Retinal pigment epithelial cell (primary cell): Measurements from ENCODE around the gene HMBS.
"Not testable (repeated sequence)": the region's sequence is repeated elsewhere in the genome, so short reads cannot be mapped to it uniquely, and the experiment has no call there.

ENCODE experiments used
- DNase-seq: peaks from one replicate; pipeline ENCODE4 v3.0.0-alpha.2; 2010; ENCODE audit warnings: low read depth
- H3K4me3 ChIP-seq: 2 replicates; pipeline ENCODE4 v1.5.1; 2011; ENCODE audit warnings: mild to moderate bottlenecking, low read length, control low read depth, moderate library complexity
- TF ChIP-seq, protein P1 (sequence below): conservative IDR thresholded peaks from 2 replicates; pipeline ENCODE4 v1.5.1; 2011; ENCODE audit warnings: low read depth, low read length, control low read depth, inconsistent platforms

The HMBS gene

DNA sequence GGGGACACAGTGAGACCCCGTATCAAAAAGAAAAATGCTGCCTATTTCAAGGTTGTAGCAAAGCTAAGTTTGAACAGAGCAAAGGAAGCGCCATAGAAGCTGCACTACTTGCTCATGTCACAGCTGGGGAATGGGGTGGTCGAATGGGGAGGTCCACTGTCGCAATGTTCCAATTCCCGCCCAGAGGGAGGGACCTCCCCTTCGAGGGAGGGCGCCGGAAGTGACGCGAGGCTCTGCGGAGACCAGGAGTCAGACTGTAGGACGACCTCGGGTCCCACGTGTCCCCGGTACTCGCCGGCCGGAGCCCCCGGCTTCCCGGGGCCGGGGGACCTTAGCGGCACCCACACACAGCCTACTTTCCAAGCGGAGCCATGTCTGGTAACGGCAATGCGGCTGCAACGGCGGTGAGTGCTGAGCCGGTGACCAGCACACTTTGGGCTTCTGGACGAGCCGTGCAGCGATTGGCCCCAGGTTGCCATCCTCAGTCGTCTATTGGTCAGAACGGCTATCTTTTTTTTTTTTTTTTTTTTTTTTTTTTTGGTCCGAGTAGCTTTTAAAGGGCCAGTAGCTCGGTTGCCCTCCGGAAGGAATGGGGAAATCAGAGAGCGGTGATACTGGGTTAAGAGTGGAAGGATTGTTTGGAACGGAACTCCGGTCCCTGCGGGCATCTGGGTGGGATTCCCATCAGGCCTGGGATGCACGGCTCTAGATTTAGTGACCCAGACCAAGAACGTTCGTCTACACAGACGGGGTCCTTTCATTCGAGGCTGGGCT, at the start of gene HMBS:
TSS of gene HMBS (plus strand) at position 219 of the 774 bp plus-strand sequence. CDS start at position 372, 153 bp downstream.
- peak; percentile 66 for DNase-seq
- peak within 1 kb of the TSS; percentile 90 for H3K4me3 ChIP-seq
- TF ChIP-seq, protein P1, sequence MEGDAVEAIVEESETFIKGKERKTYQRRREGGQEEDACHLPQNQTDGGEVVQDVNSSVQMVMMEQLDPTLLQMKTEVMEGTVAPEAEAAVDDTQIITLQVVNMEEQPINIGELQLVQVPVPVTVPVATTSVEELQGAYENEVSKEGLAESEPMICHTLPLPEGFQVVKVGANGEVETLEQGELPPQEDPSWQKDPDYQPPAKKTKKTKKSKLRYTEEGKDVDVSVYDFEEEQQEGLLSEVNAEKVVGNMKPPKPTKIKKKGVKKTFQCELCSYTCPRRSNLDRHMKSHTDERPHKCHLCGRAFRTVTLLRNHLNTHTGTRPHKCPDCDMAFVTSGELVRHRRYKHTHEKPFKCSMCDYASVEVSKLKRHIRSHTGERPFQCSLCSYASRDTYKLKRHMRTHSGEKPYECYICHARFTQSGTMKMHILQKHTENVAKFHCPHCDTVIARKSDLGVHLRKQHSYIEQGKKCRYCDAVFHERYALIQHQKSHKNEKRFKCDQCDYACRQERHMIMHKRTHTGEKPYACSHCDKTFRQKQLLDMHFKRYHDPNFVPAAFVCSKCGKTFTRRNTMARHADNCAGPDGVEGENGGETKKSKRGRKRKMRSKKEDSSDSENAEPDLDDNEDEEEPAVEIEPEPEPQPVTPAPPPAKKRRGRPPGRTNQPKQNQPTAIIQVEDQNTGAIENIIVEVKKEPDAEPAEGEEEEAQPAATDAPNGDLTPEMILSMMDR = no peak

DNA sequence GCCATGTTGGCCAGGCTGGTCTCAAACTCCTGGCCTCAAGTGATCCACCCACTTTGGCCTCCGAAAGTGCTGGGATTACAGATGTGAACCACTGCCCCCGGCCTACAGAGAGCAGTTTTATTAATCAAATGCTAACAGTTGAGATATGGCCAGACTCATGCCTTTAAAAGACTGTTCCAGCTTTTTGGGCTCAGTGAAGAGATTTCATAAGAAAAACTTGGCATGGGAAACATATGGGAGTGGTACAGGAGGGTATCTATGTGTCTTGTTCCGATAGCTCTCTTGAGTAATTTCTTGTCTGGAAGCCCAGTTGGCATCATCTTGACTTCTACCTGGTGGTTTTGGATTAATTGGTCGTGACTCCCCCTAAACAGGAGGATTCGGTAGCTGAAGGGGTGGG, 45.8 kb upstream of the HMBS start:
- no peak overlapping the region for H3K4me3 ChIP-seq
- no peak for DNase-seq
- TF ChIP-seq, protein P1 = no peak

DNA sequence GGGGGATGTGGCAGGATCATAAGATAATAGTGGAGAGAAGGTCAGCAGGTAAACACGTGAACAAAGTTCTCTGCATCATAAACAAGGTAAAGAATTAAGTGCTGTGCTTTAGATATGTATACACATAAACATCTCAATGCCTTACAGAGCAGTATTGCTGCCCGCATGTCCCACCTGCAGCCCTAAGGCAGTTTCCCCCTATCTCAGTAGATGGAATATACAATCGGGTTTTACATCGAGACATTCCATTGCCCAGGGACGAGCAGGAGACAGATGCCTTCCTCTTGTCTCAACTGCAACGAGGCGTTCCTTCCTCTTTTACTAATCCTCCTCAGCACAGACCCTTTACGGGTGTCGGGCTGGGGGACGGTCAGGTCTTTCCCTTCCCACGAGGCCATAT, 45.2 kb upstream of the HMBS start:
- H3K4me3 ChIP-seq, DNase-seq: not testable (repeated sequence)

DNA sequence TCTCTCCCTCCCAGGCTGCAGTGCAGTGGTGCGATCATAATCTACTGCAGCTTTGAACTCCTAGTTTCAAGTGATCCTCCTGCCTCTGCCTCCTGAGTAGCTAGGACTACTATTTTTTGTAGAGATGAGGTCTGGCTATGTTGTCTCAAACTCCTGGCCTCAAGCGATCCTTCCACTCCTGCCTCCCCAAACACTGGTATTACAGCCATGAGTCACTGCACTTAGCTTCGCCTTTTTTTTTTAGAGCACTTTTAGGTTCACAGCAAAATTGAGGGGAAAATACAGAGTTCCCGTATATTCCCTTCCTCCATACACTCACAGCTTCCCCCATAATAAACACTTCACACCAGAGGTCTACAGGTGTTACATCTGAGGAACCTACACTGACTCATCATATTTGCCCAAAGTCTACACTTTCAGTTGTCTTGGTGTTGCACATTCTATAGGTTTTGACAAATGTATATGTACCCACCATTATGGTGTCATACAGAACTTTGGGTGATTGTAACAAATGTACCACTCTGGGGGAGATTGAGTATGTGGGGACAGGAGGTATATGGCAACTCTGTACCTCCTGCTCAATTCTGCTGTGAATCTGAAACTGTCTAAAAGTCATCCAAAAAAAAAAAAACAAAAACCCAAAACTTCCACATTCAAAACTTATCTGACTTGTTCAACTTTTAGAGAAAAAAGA, 42.7 kb upstream of the HMBS start:
- TF ChIP-seq, protein P1 = no peak
- DNase-seq = no peak
- H3K4me3 ChIP-seq = no peak overlapping the region

DNA sequence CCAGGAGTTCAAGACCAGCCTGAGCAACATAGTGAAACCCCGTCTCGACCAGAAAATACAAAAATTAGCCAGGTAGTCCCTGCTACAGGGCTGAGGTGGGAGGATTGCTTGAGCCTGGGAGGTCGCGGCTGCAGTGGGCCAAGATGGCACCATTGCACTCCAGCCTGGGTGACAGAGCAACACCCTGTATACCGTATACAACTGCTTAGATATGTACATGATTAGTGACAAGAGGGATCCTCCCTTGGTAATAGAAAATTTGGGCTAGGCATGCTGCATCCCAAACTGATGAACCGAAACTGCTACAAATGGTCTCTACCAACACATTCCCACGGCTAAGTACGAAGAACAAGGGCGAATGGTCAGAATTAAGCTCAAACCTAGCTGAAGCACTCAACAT, 41.8 kb upstream of the HMBS start:
- no peak for DNase-seq
- TF ChIP-seq, protein P1 = no peak
- no peak overlapping the region for H3K4me3 ChIP-seq

DNA sequence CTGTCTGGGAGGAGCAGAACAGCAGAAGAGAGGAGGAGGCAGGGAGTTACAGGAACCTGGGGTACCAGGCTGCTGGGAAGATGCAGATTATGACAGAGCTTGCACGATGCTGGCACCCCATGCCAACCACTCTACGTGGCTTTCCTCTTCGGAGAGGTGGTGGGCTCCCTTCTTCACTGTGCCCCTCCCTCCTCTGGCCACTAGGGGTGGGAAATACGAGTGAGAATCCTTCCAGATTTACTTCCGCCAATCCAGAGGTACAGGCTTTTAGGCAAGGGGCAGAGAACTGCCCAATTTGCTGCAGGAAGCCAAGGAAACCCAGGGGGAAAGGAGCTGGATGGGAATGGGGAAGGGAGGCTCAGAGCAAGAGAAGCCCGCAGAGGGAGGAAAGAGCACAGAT, 40.0 kb upstream of the HMBS start:
- TF ChIP-seq, protein P1 = peak; percentile 32
- H3K4me3 ChIP-seq = no peak overlapping the region
- DNase-seq = no peak

DNA sequence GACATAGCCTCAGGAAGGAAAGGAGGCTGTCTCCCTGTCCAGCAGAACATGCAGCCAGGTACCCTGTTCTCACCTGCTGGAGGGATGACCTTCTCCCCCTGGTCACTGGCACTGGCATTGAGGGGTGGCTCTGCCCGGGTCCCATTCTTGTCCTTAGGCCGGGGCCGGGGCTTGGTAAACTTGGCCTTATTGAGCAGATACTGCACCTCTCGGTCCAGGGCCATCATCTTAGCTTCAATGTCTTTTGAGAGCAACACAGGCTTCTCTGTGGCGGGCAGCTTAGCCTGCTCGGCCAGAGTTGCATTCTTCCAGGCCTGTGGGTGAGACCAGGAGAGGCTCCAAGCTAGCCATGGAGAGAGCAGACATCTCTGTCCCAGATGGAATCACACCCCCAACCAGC, 38.2 kb upstream of the HMBS start:
- H3K4me3 ChIP-seq = no peak overlapping the region
- TF ChIP-seq, protein P1 = no peak
- no peak for DNase-seq
